MM.1S (cell line): ENCODE results near the gene TCEAL9.
A peak's percentile ranks its signal among the peaks of the same experiment; 100 is the strongest.
"Not testable (repeated sequence)": the region's sequence is repeated elsewhere in the genome, so short reads cannot be mapped to it uniquely, and the experiment has no call there.

Experiments used
- DNase-seq: peaks from one replicate; pipeline ENCODE4 v3.0.0-alpha.2; 2015
- H2AFZ ChIP-seq: fragments of 300-600 bp; sonication (generic); 2 replicates; pipeline ENCODE4 v1.6.0; 2016; ENCODE audit warnings: antibody characterized with exemption, low read length
- H3F3A ChIP-seq: fragments of 300-600 bp; sonication (generic); 2 replicates; pipeline ENCODE4 v1.6.1; 2016; ENCODE audit warnings: mild to moderate bottlenecking, antibody characterized with exemption, low read length, moderate library complexity, mixed read lengths; ENCODE audit not compliant: insufficient read depth
- H3K27ac ChIP-seq: fragments of 300-600 bp; sonication (generic); 2 replicates; pipeline ENCODE4 v1.5.1; 2016; ENCODE audit warnings: mild to moderate bottlenecking, low read length
- H3K27me3 ChIP-seq: fragments of 300-600 bp; sonication (generic); replicated peaks from 2 replicates; pipeline ENCODE4 v1.6.0; 2016; ENCODE audit warnings: low read length; ENCODE audit not compliant: insufficient read depth
- H3K36me3 ChIP-seq: fragments of 300-600 bp; sonication (generic); replicated peaks from 2 replicates; pipeline ENCODE4 v1.6.1; 2016; ENCODE audit warnings: mild to moderate bottlenecking, low read length, mixed read lengths; ENCODE audit not compliant: insufficient read depth
- H3K4me1 ChIP-seq: fragments of 300-600 bp; sonication (generic); 2 replicates; pipeline ENCODE4 v1.6.1; 2016; ENCODE audit warnings: low read length, mixed read lengths
- H3K4me2 ChIP-seq: fragments of 300-600 bp; sonication (generic); 2 replicates; pipeline ENCODE4 v1.6.0; 2016; ENCODE audit warnings: low read depth, low read length
- H3K4me3 ChIP-seq: fragments of 300-600 bp; sonication (generic); 2 replicates; pipeline ENCODE4 v1.5.1; 2016; ENCODE audit warnings: low read length, mixed read lengths
- H3K79me2 ChIP-seq: fragments of 300-600 bp; sonication (generic); 2 replicates; pipeline ENCODE4 v1.6.1; 2016; ENCODE audit warnings: mixed run types, low read length, mixed read lengths
- H3K9ac ChIP-seq: fragments of 300-600 bp; sonication (generic); 2 replicates; pipeline ENCODE4 v1.6.1; 2016; ENCODE audit warnings: low read length, mixed read lengths
- H3K9me2 ChIP-seq: fragments of 300-600 bp; sonication (generic); replicated peaks from 2 replicates; pipeline ENCODE4 v1.6.1; 2016; ENCODE audit warnings: mild to moderate bottlenecking, low read length, mixed read lengths; ENCODE audit not compliant: insufficient read depth
- H3K9me3 ChIP-seq: fragments of 300-600 bp; sonication (generic); replicated peaks from 2 replicates; pipeline ENCODE4 v1.6.1; 2016; ENCODE audit warnings: mild to moderate bottlenecking, low read length, mixed read lengths; ENCODE audit not compliant: insufficient read depth
- H4K20me1 ChIP-seq: fragments of 300-600 bp; sonication (generic); 2 replicates; pipeline ENCODE4 v1.6.1; 2016; ENCODE audit warnings: mild to moderate bottlenecking, low read length, moderate library complexity, mixed read lengths; ENCODE audit not compliant: insufficient read depth
- CTCF ChIP-seq: fragments of 300-600 bp; sonication (generic); IDR thresholded peaks from 2 replicates; pipeline ENCODE4 v1.5.1; 2016; ENCODE audit warnings: antibody characterized with exemption, low read length, mixed read lengths
- EZH2 ChIP-seq: fragments of 300-600 bp; sonication (generic); optimal IDR thresholded peaks from 2 replicates; pipeline ENCODE3; 2017; ENCODE audit warnings: low read depth, mild to moderate bottlenecking, antibody characterized with exemption, low read length, mixed read lengths
- EZH2phosphoT487 ChIP-seq: fragments of 300-600 bp; sonication (generic); IDR thresholded peaks from 2 replicates; pipeline ENCODE4 v1.6.1; 2018; ENCODE audit warnings: antibody characterized with exemption, low read length

The TCEAL9 gene

GRCh38 chrX:103347682-103348397, 8.5 kb upstream of the TCEAL9 start:
- Histone ChIP-seq H3K4me3 (no peak overlapping the region), H4K20me1 (no peaks in the 10 kb centered on the region), H3K9ac (no peak overlapping the region), H3K36me3 (no peaks in the 10 kb centered on the region), H3K27me3 (no peaks in the 10 kb centered on the region), H3K4me2 (no peak overlapping the region), H3F3A (no peaks in the 10 kb centered on the region), H3K4me1 (no peaks in the 10 kb centered on the region), H2AFZ (no peak overlapping the region), H3K9me3 (no peaks in the 10 kb centered on the region), H3K27ac (no peak overlapping the region), H3K9me2 (no peaks in the 10 kb centered on the region), H3K79me2 (no peaks in the 10 kb centered on the region)
- TF ChIP-seq CTCF (no peak), EZH2phosphoT487 (no peak), EZH2 (no peak)
- DNase-seq = no peak

GRCh38 chrX:103356858-103357257, 552 bp downstream of the TCEAL9 start:
- H3K4me2 ChIP-seq = peak overlapping the region; percentile 69; the same call in 1 of the 2 replicates
- TF ChIP-seq CTCF = no peak
- no peak for TF ChIP-seq EZH2phosphoT487
- TF ChIP-seq EZH2 = no peak
- H3K79me2 ChIP-seq = no peaks in the 10 kb centered on the region
- H3K27me3 ChIP-seq = no peaks in the 10 kb centered on the region
- no peaks in the 10 kb centered on the region for H3F3A ChIP-seq
- H3K4me3 ChIP-seq = peak overlapping the region; percentile 71
- H3K4me1 ChIP-seq = no peaks in the 10 kb centered on the region
- peak overlapping the region; percentile 91 for H2AFZ ChIP-seq
- no peaks in the 10 kb centered on the region for H3K9me2 ChIP-seq
- DNase-seq = no peak
- H3K9me3 ChIP-seq = no peaks in the 10 kb centered on the region
- no peaks in the 10 kb centered on the region for H3K36me3 ChIP-seq
- H4K20me1 ChIP-seq = no peaks in the 10 kb centered on the region
- no peak overlapping the region for H3K27ac ChIP-seq
- H3K9ac ChIP-seq = peak overlapping the region; percentile 48; the same call in 1 of the 2 replicates

GRCh38 chrX:103357871-103358270, 1.6 kb downstream of the TCEAL9 start:
- H3K27me3 ChIP-seq = no peaks in the 10 kb centered on the region
- DNase-seq = no peak
- H3K4me3 ChIP-seq = no peak overlapping the region
- no peaks in the 10 kb centered on the region for H3K9me3 ChIP-seq
- H3K4me1 ChIP-seq = no peaks in the 10 kb centered on the region
- no peak overlapping the region for H3K27ac ChIP-seq
- no peaks in the 10 kb centered on the region for H3K36me3 ChIP-seq
- H3K79me2 ChIP-seq = no peaks in the 10 kb centered on the region
- no peak overlapping the region for H3K9ac ChIP-seq
- no peak for TF ChIP-seq CTCF
- TF ChIP-seq EZH2phosphoT487 = no peak
- no peak for TF ChIP-seq EZH2
- no peaks in the 10 kb centered on the region for H3F3A ChIP-seq
- no peaks in the 10 kb centered on the region for H4K20me1 ChIP-seq
- no peak overlapping the region for H3K4me2 ChIP-seq
- no peak overlapping the region for H2AFZ ChIP-seq
- no peaks in the 10 kb centered on the region for H3K9me2 ChIP-seq

GRCh38 chrX:103359605-103360004, 3.3 kb downstream of the TCEAL9 start:
- not testable (repeated sequence) for H3K9me3 ChIP-seq, H3K4me1 ChIP-seq, H3K79me2 ChIP-seq, H3K36me3 ChIP-seq, H3K4me3 ChIP-seq, H3K9ac ChIP-seq, DNase-seq, H2AFZ ChIP-seq, H3F3A ChIP-seq, H3K9me2 ChIP-seq, H4K20me1 ChIP-seq, H3K4me2 ChIP-seq, H3K27me3 ChIP-seq, H3K27ac ChIP-seq
